SK-N-SH (cell line): ENCODE measurements around the gene TAP1. TPM values are rescaled to one million over a fixed set of nuclear protein-coding genes. Genes with fewer than 3 reads are reported as not detected.

Experiments used
- CTCF ChIA-PET: fragments of 300-600, 350-600 bp; formaldehyde crosslinking; extraction: SDS; loops from one replicate; lab custom pipeline; 2021; lab: Yijun Ruan, JAX
- POLR2A ChIA-PET: fragments of 350-600 bp; sonication (Branson Sonifier 250); formaldehyde crosslinking; extraction: SDS; loops from one replicate; lab custom pipeline; 2020; ENCODE audit warnings: antibody characterized with exemption, inconsistent platforms; lab: Yijun Ruan, JAX
- DNase-seq: peaks from one replicate; pipeline ENCODE4 v3.0.0; 2012
- H2AFZ ChIP-seq: fragments of 200-600 bp; sonication (generic); 2 replicates; pipeline ENCODE4 v1.8.1; 2016; ENCODE audit warnings: antibody characterized with exemption, mild to moderate bottlenecking, low read depth
- H3F3A ChIP-seq: fragments of 200-600 bp; sonication (generic); replicated peaks from 2 replicates; pipeline ENCODE3; 2016; ENCODE audit warnings: antibody characterized with exemption, mild to moderate bottlenecking; ENCODE audit not compliant: insufficient read depth
- H3K27ac ChIP-seq, 2 experiments: fragments of 200-500 bp in 1 of 2; fragments of 200-600 bp in 1 of 2; sonication (Bioruptor generic) in 1 of 2; sonication (generic), shearing (Covaris generic) in 1 of 2; 2 replicates each; pipeline versions ENCODE4 v1.5.1 to v1.6.1; 2014 to 2016; ENCODE audit warnings: low read depth in 2 of 2, inconsistent platforms in 1 of 2, low read length in 1 of 2, mild to moderate bottlenecking in 1 of 2, mixed read lengths in 1 of 2
- H3K27me3 ChIP-seq: fragments of 200-600 bp; sonication (generic), shearing (Covaris generic); 2 replicates; pipeline ENCODE4 v1.6.1; 2016; ENCODE audit warnings: mixed run types; ENCODE audit not compliant: insufficient read depth
- H3K36me3 ChIP-seq, 2 experiments: fragments of 200-500 bp in 1 of 2; fragments of 200-600 bp in 1 of 2; sonication (Bioruptor generic) in 1 of 2; sonication (generic) in 1 of 2; replicated peaks in 1 of 2; 2 replicates each; pipeline versions ENCODE3 to v1.5.1; 2014 to 2016; ENCODE audit warnings: low read length in 1 of 2, mild to moderate bottlenecking in 1 of 2; ENCODE audit not compliant: insufficient read depth in 2 of 2, control insufficient read depth in 1 of 2
- H3K4me1 ChIP-seq, 2 experiments: fragments of 200-500 bp in 1 of 2; fragments of 200-600 bp in 1 of 2; sonication (Bioruptor generic) in 1 of 2; sonication (generic), shearing (Covaris generic) in 1 of 2; 2 replicates each; pipeline versions ENCODE4 v1.5.1 to v1.6.1; 2014 to 2016; ENCODE audit warnings: low read depth in 1 of 2, low read length in 1 of 2, mixed run types in 1 of 2; ENCODE audit not compliant: insufficient read depth in 2 of 2, control insufficient read depth in 1 of 2
- H3K4me2 ChIP-seq: fragments of 200-600 bp; sonication (generic), shearing (Covaris generic); 2 replicates; pipeline ENCODE4 v1.6.1; 2017; ENCODE audit warnings: mixed run types
- H3K4me3 ChIP-seq, 2 experiments: fragments of 200-500 bp in 1 of 2; fragments of 200-600 bp in 1 of 2; sonication (Bioruptor generic) in 1 of 2; sonication (generic), shearing (Covaris generic) in 1 of 2; 2 replicates each; pipeline versions ENCODE4 v1.5.1 to v1.8.1; 2014 to 2016; ENCODE audit warnings: low read depth in 2 of 2, inconsistent platforms in 1 of 2, low read length in 1 of 2, mild to moderate bottlenecking in 1 of 2, mixed read lengths in 1 of 2, moderate library complexity in 1 of 2
- H3K79me2 ChIP-seq: fragments of 200-600 bp; sonication (generic); 2 replicates; pipeline ENCODE4 v1.8.1; 2017; ENCODE audit warnings: mild to moderate bottlenecking; ENCODE audit not compliant: insufficient read depth
- H3K9ac ChIP-seq: fragments of 200-600 bp; sonication (generic); 2 replicates; pipeline ENCODE4 v1.6.1; 2017; ENCODE audit warnings: mixed run types
- H3K9me2 ChIP-seq: fragments of 200-600 bp; sonication (generic); 2 replicates; pipeline ENCODE4 v1.6.1; 2017; ENCODE audit warnings: mixed run types
- H3K9me3 ChIP-seq: fragments of 200-600 bp; sonication (generic); 2 replicates; pipeline ENCODE4 v1.6.1; 2017; ENCODE audit warnings: mixed run types, mild to moderate bottlenecking, moderate library complexity
- H4K20me1 ChIP-seq: fragments of 200-600 bp; sonication (generic); 2 replicates; pipeline ENCODE4 v1.6.1; 2017; ENCODE audit warnings: mild to moderate bottlenecking, mixed run types; ENCODE audit not compliant: insufficient read depth
- ELF1 ChIP-seq: IDR thresholded peaks from 2 replicates; pipeline ENCODE4 v1.4.0; 2012
- EP300 ChIP-seq, 2 experiments: IDR thresholded peaks; 2 replicates each; pipeline versions ENCODE4 v1.4.0 to v1.6.1; 2012; ENCODE audit warnings: borderline replicate concordance in 1 of 2, low read depth in 1 of 2, low read length in 1 of 2
- MXI1 ChIP-seq: IDR thresholded peaks from 2 replicates; pipeline ENCODE4 v1.6.1; 2012; ENCODE audit warnings: mild to moderate bottlenecking, low read depth, low read length, improper control_type of control experiment
- NFIC ChIP-seq: IDR thresholded peaks from 2 replicates; pipeline ENCODE4 v1.4.0; 2012; ENCODE audit warnings: borderline replicate concordance
- RAD21 ChIP-seq: IDR thresholded peaks from 2 replicates; pipeline ENCODE4 v1.6.1; 2012; ENCODE audit warnings: mild to moderate bottlenecking, low read length
- RFX5 ChIP-seq: IDR thresholded peaks from 2 replicates; pipeline ENCODE4 v1.6.1; 2012; ENCODE audit warnings: mild to moderate bottlenecking, improper control_type of control experiment, low read length
- SMC3 ChIP-seq: IDR thresholded peaks from 2 replicates; pipeline ENCODE4 v1.6.1; 2012; ENCODE audit warnings: low read depth, low read length, improper control_type of control experiment
- TCF12 ChIP-seq: IDR thresholded peaks from 2 replicates; pipeline ENCODE4 v1.4.0; 2012
- TEAD4 ChIP-seq: IDR thresholded peaks from 2 replicates; pipeline ENCODE4 v1.4.0; 2012; ENCODE audit warnings: mild to moderate bottlenecking, borderline replicate concordance; ENCODE audit not compliant: insufficient read depth
- WGBS: methylation state at CpG from one replicate; pipeline ENCODE4 v1.1.6; 2017; ENCODE audit warnings: low lambda C conversion rate; 5-methylcytosine and 5-hydroxymethylcytosine counted together
- polyA plus RNA-seq, 3 experiments: library from polyadenylated mRNA; depleted of rRNA; stranded (reverse); fragments of >200 nt; gene quantifications; 2 replicates each; pipeline ENCODE4 v1.2.3, GENCODE V29; 2012
- TF ChIP-seq, protein P1 (sequence below): fragments of 200-600 bp; sonication (generic); IDR thresholded peaks from 2 replicates; pipeline ENCODE4 v1.6.1; 2017; ENCODE audit warnings: antibody characterized with exemption, mild to moderate bottlenecking, moderate library complexity
- TF ChIP-seq, protein P2 (sequence below): IDR thresholded peaks from 2 replicates; pipeline ENCODE4; 2012

TAP1 gene
- polyA plus RNA-seq, 1 of the 3 experiments (the other 2 are of a cell fraction): 31.1 TPM

DNA sequence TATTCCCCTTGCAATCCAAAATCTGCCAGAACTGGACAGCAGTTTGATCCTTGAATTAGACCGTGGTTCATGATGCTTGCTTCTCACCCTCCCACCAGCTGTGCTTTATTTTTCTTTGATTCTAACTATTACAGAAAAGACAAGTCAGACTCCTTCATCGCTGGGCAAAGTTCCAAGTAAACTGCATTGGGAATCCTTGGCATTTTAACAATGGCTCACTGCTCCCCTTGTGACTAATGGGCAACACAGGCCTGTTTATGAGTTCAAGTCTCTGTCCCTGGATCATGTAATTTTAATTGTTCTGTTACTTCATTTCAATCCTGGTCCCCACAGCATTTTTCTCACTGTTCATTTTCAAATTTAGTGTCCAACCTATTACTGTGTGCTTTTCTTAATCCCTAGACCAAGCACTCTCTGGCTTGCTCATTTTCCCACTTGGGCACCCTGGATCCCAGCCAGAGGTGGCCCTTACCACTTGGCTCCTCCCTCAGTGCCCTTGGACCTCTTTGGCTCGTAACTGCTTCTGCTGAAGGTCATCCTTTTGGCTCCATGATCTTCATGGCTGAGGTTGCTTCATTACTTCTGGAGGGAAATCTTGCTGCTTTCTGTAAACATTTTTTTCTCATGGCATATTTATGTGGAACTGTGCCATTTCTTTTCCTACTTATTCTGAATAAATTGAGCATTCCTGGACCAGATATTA lies 33.3 kb upstream of the TAP1 start:
- H3K9me2 ChIP-seq: no peaks in the 10 kb centered on the region
- H3K27me3 ChIP-seq: peaks cover 4% of the 10 kb centered on the region; the same call in 1 of the 2 replicates
- H3K9ac ChIP-seq: no peak overlapping the region
- H3K27ac ChIP-seq: no peak overlapping the region
- 45% methylated on average over 3 of the region's 3 CpGs for WGBS
- H3K4me2 ChIP-seq: no peak overlapping the region
- no peak overlapping the region for H2AFZ ChIP-seq
- DNase-seq: no peak
- H4K20me1 ChIP-seq: no peaks in the 10 kb centered on the region
- no peak overlapping the region for H3K4me3 ChIP-seq
- CTCF ChIA-PET: interaction anchor here (1.0 to 2.7 kb wide), 25 partner anchors 9 to 128 kb away, joined by 3 to 65 read pairs (median 7); partner anchors contain the start of genes BRD2, HLA-DMA, PSMB9 and TAP1
- POLR2A ChIA-PET: interaction anchor here (0.7 kb wide), 1 partner anchor 85 kb away, joined by 4 read pairs; no protein-coding TSS in a partner anchor
- no peaks in the 10 kb centered on the region for H3K79me2 ChIP-seq
- H3K9me3 ChIP-seq: no peaks in the 10 kb centered on the region
- peaks cover 14% of the 10 kb centered on the region for H3F3A ChIP-seq
- H3K4me1 ChIP-seq: peaks cover 0 to 8% of the 10 kb centered on the region in 2 experiments; a peak in 1 of 4 replicates
- H3K36me3 ChIP-seq: no peaks in the 10 kb centered on the region
- TF ChIP-seq NFIC: peak; percentile 53
- TF ChIP-seq EP300 (IDR thresholded peaks at IDR 0.05; ENCODE audit: borderline replicate concordance in 1 of 2, low read depth in 1 of 2, low read length in 1 of 2): no peak
- TF ChIP-seq, protein P1, sequence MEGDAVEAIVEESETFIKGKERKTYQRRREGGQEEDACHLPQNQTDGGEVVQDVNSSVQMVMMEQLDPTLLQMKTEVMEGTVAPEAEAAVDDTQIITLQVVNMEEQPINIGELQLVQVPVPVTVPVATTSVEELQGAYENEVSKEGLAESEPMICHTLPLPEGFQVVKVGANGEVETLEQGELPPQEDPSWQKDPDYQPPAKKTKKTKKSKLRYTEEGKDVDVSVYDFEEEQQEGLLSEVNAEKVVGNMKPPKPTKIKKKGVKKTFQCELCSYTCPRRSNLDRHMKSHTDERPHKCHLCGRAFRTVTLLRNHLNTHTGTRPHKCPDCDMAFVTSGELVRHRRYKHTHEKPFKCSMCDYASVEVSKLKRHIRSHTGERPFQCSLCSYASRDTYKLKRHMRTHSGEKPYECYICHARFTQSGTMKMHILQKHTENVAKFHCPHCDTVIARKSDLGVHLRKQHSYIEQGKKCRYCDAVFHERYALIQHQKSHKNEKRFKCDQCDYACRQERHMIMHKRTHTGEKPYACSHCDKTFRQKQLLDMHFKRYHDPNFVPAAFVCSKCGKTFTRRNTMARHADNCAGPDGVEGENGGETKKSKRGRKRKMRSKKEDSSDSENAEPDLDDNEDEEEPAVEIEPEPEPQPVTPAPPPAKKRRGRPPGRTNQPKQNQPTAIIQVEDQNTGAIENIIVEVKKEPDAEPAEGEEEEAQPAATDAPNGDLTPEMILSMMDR: no peak
- TF ChIP-seq RAD21: no peak
- TF ChIP-seq MXI1: no peak
- 0 out of 2 replicates have a peak, but pooled peaks have one; percentile 14 for TF ChIP-seq TCF12
- TF ChIP-seq, protein P2, sequence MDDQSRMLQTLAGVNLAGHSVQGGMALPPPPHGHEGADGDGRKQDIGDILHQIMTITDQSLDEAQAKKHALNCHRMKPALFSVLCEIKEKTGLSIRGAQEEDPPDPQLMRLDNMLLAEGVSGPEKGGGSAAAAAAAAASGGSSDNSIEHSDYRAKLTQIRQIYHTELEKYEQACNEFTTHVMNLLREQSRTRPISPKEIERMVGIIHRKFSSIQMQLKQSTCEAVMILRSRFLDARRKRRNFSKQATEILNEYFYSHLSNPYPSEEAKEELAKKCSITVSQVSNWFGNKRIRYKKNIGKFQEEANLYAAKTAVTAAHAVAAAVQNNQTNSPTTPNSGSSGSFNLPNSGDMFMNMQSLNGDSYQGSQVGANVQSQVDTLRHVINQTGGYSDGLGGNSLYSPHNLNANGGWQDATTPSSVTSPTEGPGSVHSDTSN: 0 out of 2 replicates have a peak, but pooled peaks have one; percentile 5
- peak; percentile 20; the same call in 1 of the 2 replicates for TF ChIP-seq TEAD4

DNA sequence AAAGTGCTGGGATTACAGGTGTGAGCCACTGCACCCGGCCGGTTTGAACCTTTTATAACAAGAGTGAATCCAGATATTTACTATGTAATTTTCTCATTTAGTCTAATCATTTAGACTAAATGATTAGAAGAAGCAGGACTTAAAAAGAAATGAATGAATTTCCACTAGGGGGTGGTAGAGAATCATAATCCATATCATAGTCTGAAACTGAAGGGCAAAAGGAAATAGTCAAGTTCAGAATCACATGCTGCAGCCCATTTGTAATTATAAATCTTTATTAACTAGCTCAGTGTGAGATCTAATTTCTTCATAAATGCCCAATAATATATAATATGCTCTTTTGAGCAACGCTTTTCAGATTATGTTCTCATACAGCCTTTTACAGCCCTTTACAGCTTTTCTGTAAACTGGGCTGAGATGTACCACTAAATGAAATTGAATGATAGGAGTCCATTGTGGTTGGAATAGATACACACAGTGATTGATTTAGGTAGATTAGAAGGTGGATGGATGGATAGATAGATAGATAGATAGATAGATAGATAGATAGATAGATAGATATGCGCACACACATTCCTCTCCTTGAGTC lies 32.3 kb upstream of the TAP1 start:
- WGBS: 25% methylated on average over 4 of the region's 4 CpGs
- Histone ChIP-seq H3K9me3 (no peaks in the 10 kb centered on the region), H3K4me2 (no peak overlapping the region), H2AFZ (no peak overlapping the region), H3K36me3 (peaks cover 0 to 2% of the 10 kb centered on the region in 2 experiments), H3K27me3 (peaks cover 14% of the 10 kb centered on the region; the same call in 1 of the 2 replicates), H3K79me2 (no peaks in the 10 kb centered on the region), H3K27ac (no peak overlapping the region), H3K4me1 (peaks cover 0 to 8% of the 10 kb centered on the region in 2 experiments; a peak in 1 of 4 replicates), H3K4me3 (no peak overlapping the region; a peak in 1 of 4 replicates), H4K20me1 (no peaks in the 10 kb centered on the region)
- DNase-seq: peak; percentile 50
- ChIA-PET CTCF (interaction anchor here (0.6 to 2.7 kb wide), 42 partner anchors 8 to 335 kb away, joined by 3 to 65 read pairs (median 5); partner anchors contain the start of genes BRD2, HLA-DMA, HLA-DMB and PSMB9), POLR2A (interaction anchor here (0.7 kb wide), 1 partner anchor 86 kb away, joined by 4 read pairs; no protein-coding TSS in a partner anchor)
- TF ChIP-seq RFX5 (peak; percentile 42; the same call in 1 of the 2 replicates), SMC3 (peak; percentile 54), RAD21 (peak; percentile 85), ELF1 (no peak)
- TF ChIP-seq, protein P1: peak; percentile 78
- TF ChIP-seq, all 33 proteins: peak for 4
- Histone ChIP-seq H3K9ac (no peak overlapping the region), H3F3A (peaks cover 14% of the 10 kb centered on the region), H3K9me2 (no peaks in the 10 kb centered on the region)
